ENCODE data around the gene MYBPH.

Gene MYBPH

GRCh38 chr1:203217139-203217655, 41.6 kb upstream of the MYBPH start:
- Histone ChIP-seq H3F3A (ENCODE audit: low read depth) (no peaks in the 10 kb centered on the region), H3K4me1 (ENCODE audit: insufficient read depth, low read length, poor library complexity, severe bottlenecking) (peaks cover 9% of the 10 kb centered on the region), H4K20me1 (ENCODE audit: insufficient read depth, low read length, poor library complexity, severe bottlenecking) (no peaks in the 10 kb centered on the region), H3K36me3 (ENCODE audit: insufficient read depth, low read length) (no peaks in the 10 kb centered on the region), H2AFZ (ENCODE audit: low read length) (no peak overlapping the region), H3K27me3 (ENCODE audit: insufficient read depth, low read length, poor library complexity, severe bottlenecking) (no peaks in the 10 kb centered on the region), H3K4me3 (ENCODE audit: low read length, poor library complexity, severe bottlenecking) (no peak overlapping the region), H3K9me3 (ENCODE audit: insufficient read depth, low read depth, low read length) (no peaks in the 10 kb centered on the region), H3K79me2 (ENCODE audit: insufficient read depth, low read length) (no peaks in the 10 kb centered on the region), H3K9me2 (replicated peaks; ENCODE audit: low read depth, low read length) (no peaks in the 10 kb centered on the region), H3K9ac (ENCODE audit: low read depth, low read length, poor library complexity, severe bottlenecking) (no peak overlapping the region), H3K4me2 (ENCODE audit: low read depth, low read length, poor library complexity, severe bottlenecking) (no peak overlapping the region)
- peak; percentile 55 for TF ChIP-seq CTCF (conservative IDR thresholded peaks at IDR 0.05; ENCODE audit: low read length)
- no peak for TF ChIP-seq EZH2phosphoT487 (IDR thresholded peaks at IDR 0.05; ENCODE audit: borderline replicate concordance)

DNA sequence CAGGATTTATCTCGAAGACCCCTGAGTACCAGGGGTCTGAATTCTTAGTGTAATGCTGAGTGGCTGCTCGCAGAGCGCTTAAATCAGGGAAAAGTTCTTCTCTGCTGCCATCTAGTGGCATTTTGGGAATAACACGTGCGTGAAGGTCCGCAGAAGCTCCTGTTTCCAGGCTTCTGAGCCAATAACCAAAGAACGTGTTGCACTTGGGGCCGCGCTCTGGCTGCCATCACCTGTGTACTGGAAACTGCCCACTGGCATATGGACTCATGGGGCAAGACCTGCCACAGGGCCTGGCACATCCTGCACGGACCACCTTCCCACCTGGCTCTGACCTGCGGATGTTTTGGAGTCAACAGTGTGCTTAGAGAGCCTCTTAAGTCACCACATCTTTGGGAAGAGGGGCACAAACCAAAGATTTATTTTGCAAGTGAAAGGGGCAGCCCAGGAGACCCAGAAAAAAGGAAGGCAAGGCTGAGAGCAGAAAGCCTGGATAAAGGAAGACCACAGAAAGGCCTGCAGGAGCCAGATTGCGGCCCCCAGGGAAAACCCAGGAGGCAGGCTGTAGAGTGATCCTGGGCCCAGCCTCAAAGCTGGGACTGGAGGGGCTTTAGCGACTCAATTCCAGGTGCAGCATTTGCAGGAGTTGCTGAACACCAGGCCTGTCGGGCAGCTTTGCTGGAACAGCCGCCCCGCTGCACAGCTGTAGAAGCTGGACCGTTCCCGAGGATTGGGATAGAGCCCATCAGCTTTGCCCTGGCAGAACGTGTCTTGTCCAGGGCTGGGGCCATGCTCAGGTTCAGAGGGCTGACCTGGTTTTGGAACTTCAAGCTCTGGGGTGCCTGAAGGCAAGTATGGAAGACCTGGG, 40.9 kb upstream of the MYBPH start:
- Histone ChIP-seq H3K4me3 (ENCODE audit: low read length, poor library complexity, severe bottlenecking) (no peak overlapping the region), H3K36me3 (ENCODE audit: insufficient read depth, low read length) (no peaks in the 10 kb centered on the region), H2AFZ (ENCODE audit: low read length) (no peak overlapping the region), H3F3A (ENCODE audit: low read depth) (no peaks in the 10 kb centered on the region), H3K9me3 (ENCODE audit: insufficient read depth, low read depth, low read length) (no peaks in the 10 kb centered on the region), H3K4me1 (ENCODE audit: insufficient read depth, low read length, poor library complexity, severe bottlenecking) (peaks cover 9% of the 10 kb centered on the region), H3K9ac (ENCODE audit: low read depth, low read length, poor library complexity, severe bottlenecking) (no peak overlapping the region), H3K79me2 (ENCODE audit: insufficient read depth, low read length) (no peaks in the 10 kb centered on the region), H3K27me3 (ENCODE audit: insufficient read depth, low read length, poor library complexity, severe bottlenecking) (no peaks in the 10 kb centered on the region), H4K20me1 (ENCODE audit: insufficient read depth, low read length, poor library complexity, severe bottlenecking) (no peaks in the 10 kb centered on the region), H3K9me2 (replicated peaks; ENCODE audit: low read depth, low read length) (no peaks in the 10 kb centered on the region), H3K4me2 (ENCODE audit: low read depth, low read length, poor library complexity, severe bottlenecking) (no peak overlapping the region)
- TF ChIP-seq EZH2phosphoT487 (IDR thresholded peaks at IDR 0.05; ENCODE audit: borderline replicate concordance): no peak
- TF ChIP-seq CTCF (conservative IDR thresholded peaks at IDR 0.05; ENCODE audit: low read length): peak; percentile 74

GRCh38 chr1:203215573-203215972, 39.9 kb upstream of the MYBPH start:
- no peaks in the 10 kb centered on the region for H3K79me2 ChIP-seq (ENCODE audit: insufficient read depth, low read length)
- H3K27me3 ChIP-seq (ENCODE audit: insufficient read depth, low read length, poor library complexity, severe bottlenecking): no peaks in the 10 kb centered on the region
- H2AFZ ChIP-seq (ENCODE audit: low read length): no peak overlapping the region
- no peak overlapping the region for H3K4me2 ChIP-seq (ENCODE audit: low read depth, low read length, poor library complexity, severe bottlenecking)
- no peaks in the 10 kb centered on the region for H3K9me2 ChIP-seq (replicated peaks; ENCODE audit: low read depth, low read length)
- TF ChIP-seq CTCF (conservative IDR thresholded peaks at IDR 0.05; ENCODE audit: low read length) (no peak), EZH2phosphoT487 (IDR thresholded peaks at IDR 0.05; ENCODE audit: borderline replicate concordance) (no peak)
- no peaks in the 10 kb centered on the region for H4K20me1 ChIP-seq (ENCODE audit: insufficient read depth, low read length, poor library complexity, severe bottlenecking)
- no peak overlapping the region for H3K9ac ChIP-seq (ENCODE audit: low read depth, low read length, poor library complexity, severe bottlenecking)
- no peaks in the 10 kb centered on the region for H3F3A ChIP-seq (ENCODE audit: low read depth)
- H3K36me3 ChIP-seq (ENCODE audit: insufficient read depth, low read length): no peaks in the 10 kb centered on the region
- H3K4me1 ChIP-seq (ENCODE audit: insufficient read depth, low read length, poor library complexity, severe bottlenecking): peaks cover 9% of the 10 kb centered on the region
- H3K9me3 ChIP-seq (ENCODE audit: insufficient read depth, low read depth, low read length): no peaks in the 10 kb centered on the region
- no peak overlapping the region for H3K4me3 ChIP-seq (ENCODE audit: low read length, poor library complexity, severe bottlenecking)
